Measurements from ENCODE around the gene UTF1. TPM values are rescaled to one million over a fixed set of nuclear protein-coding genes. Genes with fewer than 3 reads are reported as not detected.

UTF1 gene
- total and polyA plus RNA-seq, 9 of the 15 experiments (the other 6 are each of a cell fraction or from before 2014, with no cell fraction given) = 0.35 to 0.46 TPM; not detected in 7

- TF ChIP-seq, protein P1, sequence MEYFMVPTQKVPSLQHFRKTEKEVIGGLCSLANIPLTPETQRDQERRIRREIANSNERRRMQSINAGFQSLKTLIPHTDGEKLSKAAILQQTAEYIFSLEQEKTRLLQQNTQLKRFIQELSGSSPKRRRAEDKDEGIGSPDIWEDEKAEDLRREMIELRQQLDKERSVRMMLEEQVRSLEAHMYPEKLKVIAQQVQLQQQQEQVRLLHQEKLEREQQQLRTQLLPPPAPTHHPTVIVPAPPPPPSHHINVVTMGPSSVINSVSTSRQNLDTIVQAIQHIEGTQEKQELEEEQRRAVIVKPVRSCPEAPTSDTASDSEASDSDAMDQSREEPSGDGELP (CRISPR knock-in tag; IDR thresholded peaks at IDR 0.05; ENCODE audit: borderline replicate concordance) = peak; percentile 38; the same call in 1 of the 2 replicates
- TF ChIP-seq, protein P2, sequence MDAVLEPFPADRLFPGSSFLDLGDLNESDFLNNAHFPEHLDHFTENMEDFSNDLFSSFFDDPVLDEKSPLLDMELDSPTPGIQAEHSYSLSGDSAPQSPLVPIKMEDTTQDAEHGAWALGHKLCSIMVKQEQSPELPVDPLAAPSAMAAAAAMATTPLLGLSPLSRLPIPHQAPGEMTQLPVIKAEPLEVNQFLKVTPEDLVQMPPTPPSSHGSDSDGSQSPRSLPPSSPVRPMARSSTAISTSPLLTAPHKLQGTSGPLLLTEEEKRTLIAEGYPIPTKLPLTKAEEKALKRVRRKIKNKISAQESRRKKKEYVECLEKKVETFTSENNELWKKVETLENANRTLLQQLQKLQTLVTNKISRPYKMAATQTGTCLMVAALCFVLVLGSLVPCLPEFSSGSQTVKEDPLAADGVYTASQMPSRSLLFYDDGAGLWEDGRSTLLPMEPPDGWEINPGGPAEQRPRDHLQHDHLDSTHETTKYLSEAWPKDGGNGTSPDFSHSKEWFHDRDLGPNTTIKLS (IDR thresholded peaks at IDR 0.05; ENCODE audit: borderline replicate concordance, low read depth) = no peak
- TF ChIP-seq KHSRP (IDR thresholded peaks at IDR 0.05) = no peak
- TF ChIP-seq OTX1 (CRISPR knock-in tag; IDR thresholded peaks at IDR 0.05) = peak; percentile 28; the same call in 1 of the 2 replicates
- 0 out of 2 replicates have a peak, but pooled peaks have one; percentile 36 for TF ChIP-seq CBX1 (IDR thresholded peaks at IDR 0.05; ENCODE audit: low read depth)
- TF ChIP-seq RBM22 (IDR thresholded peaks at IDR 0.05; ENCODE audit: low read depth, low read length, poor library complexity, severe bottlenecking) = no peak
- TF ChIP-seq SMARCC2 (IDR thresholded peaks at IDR 0.05; ENCODE audit: low read depth) = no peak
- TF ChIP-seq PTBP1 (IDR thresholded peaks at IDR 0.05; ENCODE audit: low read depth, low read length) = no peak
- TF ChIP-seq ZNF766 (CRISPR knock-in tag; conservative IDR thresholded peaks at IDR 0.05) = peak; percentile 45; the same call in 1 of the 2 replicates
- peak; percentile 43; the same call in 1 of the 2 replicates for TF ChIP-seq NFE2 (IDR thresholded peaks at IDR 0.05; ENCODE audit: low read depth)
- TF ChIP-seq TCF3 (CRISPR knock-in tag; IDR thresholded peaks at IDR 0.05) = peak; percentile 67
- TF ChIP-seq MYNN (IDR thresholded peaks at IDR 0.05) = peak; percentile 53; the same call in 1 of the 2 replicates
- TF ChIP-seq MYNN (CRISPR knock-in tag; IDR thresholded peaks at IDR 0.05) = no peak
- TF ChIP-seq FOXP1 (CRISPR knock-in tag; IDR thresholded peaks at IDR 0.05) = peak; percentile 90
- no peak for TF ChIP-seq AFF1 (IDR thresholded peaks at IDR 0.05; ENCODE audit: low read depth in 1 of 2, partially characterized antibody in 2 of 2)
- peak; percentile 47; the same call in 1 of the 2 replicates for TF ChIP-seq GATA2 (CRISPR knock-in tag; IDR thresholded peaks at IDR 0.05)
- no peak for TF ChIP-seq ESRRB (CRISPR knock-in tag; IDR thresholded peaks at IDR 0.05; ENCODE audit: borderline replicate concordance)
- peak; percentile 93; the same call in 1 of the 2 replicates for TF ChIP-seq FOXP4 (CRISPR knock-in tag; IDR thresholded peaks at IDR 0.05; ENCODE audit: borderline replicate concordance)
Measured at GRCh38 chr10:133278577-133279265, 48.7 kb downstream of the UTF1 start (continued).

Measured in K562 (cell line).